ENCODE results near the gene MAP2K6. TPM values are rescaled to one million over a fixed set of nuclear protein-coding genes. Genes with fewer than 3 reads are reported as not detected.

The MAP2K6 gene
- total and polyA plus RNA-seq, 4 donors: 2.2 to 14.4 (median 7.6) TPM

GRCh38 chr17:69551212-69552010 lies 136.9 kb downstream of the MAP2K6 start:
- no peak for ATAC-seq (ENCODE audit: insufficient read depth, low FRiP score)
- no peak for TF ChIP-seq CTCF (IDR thresholded peaks at IDR 0.05; ENCODE audit: control extremely low read depth, extremely low read depth)
- Histone ChIP-seq H3K4me1 (ENCODE audit: control insufficient read depth in 5 of 5, insufficient read depth in 5 of 5, low read length in 5 of 5) (no peaks in the 10 kb centered on the region), H3K9me3 (ENCODE audit: control insufficient read depth in 4 of 4, insufficient read depth in 3 of 4, low read length in 3 of 4) (no peaks in the 10 kb centered on the region), H3K9ac (ENCODE audit: insufficient read depth in 1 of 2, low read length in 2 of 2) (no peak overlapping the region), H3K27ac (ENCODE audit: low read depth in 1 of 2, low read length in 1 of 2) (no peak overlapping the region), H3K36me3 (ENCODE audit: control insufficient read depth in 4 of 4, insufficient read depth in 4 of 4, low read length in 4 of 4) (peaks cover 0 to 6% (median 0%) of the 10 kb centered on the region in 4 donors), H3K4me3 (no peak overlapping the region), H3K27me3 (ENCODE audit: control insufficient read depth in 3 of 3, insufficient read depth in 3 of 3, low read length in 2 of 3) (no peaks in the 10 kb centered on the region)
- 95 to 100% methylated on average over 1 of the region's 1 CpG for WGBS, 2 donors
- DNase-seq: no peak

- H3K27me3 ChIP-seq (ENCODE audit: control insufficient read depth in 3 of 3, insufficient read depth in 3 of 3, low read length in 2 of 3): no peaks in the 10 kb centered on the region
- no peak overlapping the region for H3K27ac ChIP-seq (ENCODE audit: low read depth in 1 of 2, low read length in 1 of 2)
- TF ChIP-seq CTCF (IDR thresholded peaks at IDR 0.05; ENCODE audit: control extremely low read depth, extremely low read depth): no peak
- 90 to 91% methylated on average over 5 of the region's 5 CpGs for WGBS, 2 donors
- H3K9ac ChIP-seq (ENCODE audit: insufficient read depth in 1 of 2, low read length in 2 of 2): no peak overlapping the region
- H3K4me3 ChIP-seq: no peak overlapping the region
- no peaks in the 10 kb centered on the region for H3K9me3 ChIP-seq (ENCODE audit: control insufficient read depth in 4 of 4, insufficient read depth in 3 of 4, low read length in 3 of 4)
- no peaks in the 10 kb centered on the region for H3K4me1 ChIP-seq (ENCODE audit: control insufficient read depth in 5 of 5, insufficient read depth in 5 of 5, low read length in 5 of 5)
- no peak for DNase-seq
- peaks cover 0 to 6% (median 0%) of the 10 kb centered on the region in 4 donors for H3K36me3 ChIP-seq (ENCODE audit: control insufficient read depth in 4 of 4, insufficient read depth in 4 of 4, low read length in 4 of 4)
- ATAC-seq (ENCODE audit: insufficient read depth, low FRiP score): no peak
These were observed 138.6 kb downstream of the MAP2K6 start for GRCh38 chr17:69552986-69553667.

- no peak overlapping the region for H3K4me3 ChIP-seq
- H3K4me1 ChIP-seq (ENCODE audit: control insufficient read depth in 5 of 5, insufficient read depth in 5 of 5, low read length in 5 of 5): no peaks in the 10 kb centered on the region
- ATAC-seq (ENCODE audit: insufficient read depth, low FRiP score): no peak
- TF ChIP-seq CTCF (IDR thresholded peaks at IDR 0.05; ENCODE audit: control extremely low read depth, extremely low read depth): no peak
- H3K9me3 ChIP-seq (ENCODE audit: control insufficient read depth in 4 of 4, insufficient read depth in 3 of 4, low read length in 3 of 4): no peaks in the 10 kb centered on the region
- H3K36me3 ChIP-seq (ENCODE audit: control insufficient read depth in 4 of 4, insufficient read depth in 4 of 4, low read length in 4 of 4): peaks cover 0 to 6% (median 0%) of the 10 kb centered on the region in 4 donors
- no peak for DNase-seq
- no peaks in the 10 kb centered on the region for H3K27me3 ChIP-seq (ENCODE audit: control insufficient read depth in 3 of 3, insufficient read depth in 3 of 3, low read length in 2 of 3)
- no peak overlapping the region for H3K27ac ChIP-seq (ENCODE audit: low read depth in 1 of 2, low read length in 1 of 2)
- 65 to 72% methylated on average over 2 of the region's 2 CpGs for WGBS, 2 donors
- H3K9ac ChIP-seq (ENCODE audit: insufficient read depth in 1 of 2, low read length in 2 of 2): no peak overlapping the region
These were observed 140.6 kb downstream of the MAP2K6 start for GRCh38 chr17:69555056-69555455.

All from lung (tissue), 12 donors.